NOMO-1 (cell line): ENCODE measurements around the gene HES1.
"Not testable (repeated sequence)": the region's sequence is repeated elsewhere in the genome, so short reads cannot be mapped to it uniquely, and the experiment has no call there.

ENCODE experiments used
- DNase-seq, 2 experiments: peaks; one replicate each; lab custom pipeline; 2025; ENCODE audit not compliant: unreplicated experiment in 2 of 2; lab: John Stamatoyannopoulos, UW

Gene HES1

DNA sequence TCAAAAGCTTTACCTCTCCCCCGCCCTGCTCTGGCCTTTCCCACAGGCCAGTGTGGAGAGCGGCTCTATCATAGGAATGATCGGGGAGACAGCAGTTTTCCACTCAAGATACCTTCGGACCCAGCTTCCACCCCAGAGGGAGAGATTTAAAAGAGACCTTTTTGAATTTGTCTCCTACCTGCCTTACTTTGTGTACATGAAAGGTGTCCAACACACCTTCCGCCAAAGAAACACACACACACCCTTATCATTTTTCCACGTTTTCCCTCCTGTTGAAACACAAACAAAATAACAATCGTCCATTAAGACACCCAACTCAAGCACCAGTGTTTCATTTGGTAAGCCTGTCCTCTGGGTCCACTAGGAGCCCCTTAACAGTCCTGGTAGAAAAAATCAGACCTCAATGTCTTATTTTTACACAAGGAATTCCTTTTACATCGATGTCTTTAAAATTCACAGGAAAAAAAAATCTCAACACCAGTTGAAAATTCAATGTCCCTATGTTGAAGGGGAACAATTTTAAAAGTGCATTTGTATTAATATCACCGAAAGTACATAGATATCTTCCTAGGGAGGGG, 4.0 kb downstream of the HES1 start:
- DNase-seq: no peak

DNA sequence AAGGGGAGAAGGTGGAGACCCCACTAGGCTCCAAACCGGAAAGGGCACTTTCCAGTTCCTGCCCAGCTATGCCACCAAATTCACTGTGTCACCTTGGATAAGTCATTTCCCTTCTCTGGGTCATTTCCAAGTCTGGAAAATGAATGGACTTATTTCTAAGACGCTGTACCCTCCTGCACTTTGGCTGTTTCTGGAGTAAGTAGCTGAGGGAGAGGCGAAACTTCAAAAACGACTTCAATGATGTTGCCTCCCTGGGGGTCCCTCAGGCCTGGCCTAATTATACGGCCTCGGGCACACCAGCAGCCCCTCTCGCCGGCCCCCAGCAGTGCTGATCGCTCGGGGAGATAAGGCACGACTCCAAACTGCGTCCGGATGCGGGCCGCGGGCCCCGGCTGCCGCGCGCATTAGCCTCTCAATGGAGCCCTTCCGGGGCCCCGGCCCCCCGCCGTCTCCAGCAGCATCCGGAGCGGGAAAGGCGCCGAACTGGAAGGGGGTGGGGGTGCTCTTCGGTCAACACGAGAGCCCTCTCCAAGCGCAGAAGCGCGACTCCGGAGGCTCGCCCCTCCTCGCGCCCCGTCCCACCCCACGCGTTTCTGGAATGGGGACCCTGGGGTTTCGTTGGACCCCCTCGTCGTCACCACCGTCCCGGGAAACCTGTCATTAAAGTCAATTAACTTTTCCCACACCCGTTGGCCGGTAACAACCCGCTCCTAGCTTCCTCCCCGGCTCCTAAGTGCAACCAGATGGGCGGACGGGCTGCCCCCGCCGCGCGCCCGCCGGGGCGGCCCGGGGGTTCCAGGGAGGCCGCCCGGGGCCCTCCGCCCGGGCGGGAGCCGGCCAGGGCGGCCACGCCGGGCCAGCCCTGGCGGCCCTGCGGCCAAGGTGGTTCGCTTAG, 4.8 kb downstream of the HES1 start:
- no peak for DNase-seq

DNA sequence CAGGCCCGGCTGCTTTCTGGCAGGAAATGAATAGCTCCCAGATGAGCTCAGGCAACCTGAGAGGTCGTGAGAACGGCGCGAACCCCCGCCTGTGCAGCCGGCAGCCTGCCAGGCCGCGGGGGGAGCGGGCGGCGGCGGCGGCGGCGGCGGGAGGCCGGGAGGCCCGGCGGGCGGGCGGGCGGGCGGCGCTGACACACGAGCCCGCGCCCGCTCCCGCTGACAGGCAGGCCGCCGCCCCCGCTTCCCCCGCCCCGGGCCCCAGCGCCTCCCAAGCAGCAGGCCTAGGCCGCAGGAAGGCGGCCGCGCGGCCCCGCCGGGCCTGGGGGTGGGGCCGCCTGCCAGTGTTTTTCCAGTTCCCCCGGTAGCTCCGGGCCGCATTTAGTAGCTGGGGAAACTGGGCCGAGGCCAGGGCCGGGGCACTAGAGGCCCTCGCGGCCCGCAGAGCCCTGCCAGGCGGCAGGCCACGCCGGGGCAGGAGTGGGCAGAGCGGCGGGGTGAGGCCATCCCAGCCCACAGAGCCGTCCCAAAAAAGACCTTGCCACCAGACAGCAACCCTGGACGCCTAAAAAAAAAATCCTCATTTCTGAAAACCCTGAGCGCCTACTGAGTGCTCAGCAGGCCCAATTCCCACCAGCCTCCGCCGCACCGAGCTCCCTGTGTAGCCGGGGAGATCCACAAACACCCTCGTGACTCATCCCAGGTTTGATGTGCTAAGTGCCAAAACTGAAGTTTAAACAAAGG, 5.6 kb downstream of the HES1 start:
- DNase-seq: peak; percentile 73 to 84

DNA sequence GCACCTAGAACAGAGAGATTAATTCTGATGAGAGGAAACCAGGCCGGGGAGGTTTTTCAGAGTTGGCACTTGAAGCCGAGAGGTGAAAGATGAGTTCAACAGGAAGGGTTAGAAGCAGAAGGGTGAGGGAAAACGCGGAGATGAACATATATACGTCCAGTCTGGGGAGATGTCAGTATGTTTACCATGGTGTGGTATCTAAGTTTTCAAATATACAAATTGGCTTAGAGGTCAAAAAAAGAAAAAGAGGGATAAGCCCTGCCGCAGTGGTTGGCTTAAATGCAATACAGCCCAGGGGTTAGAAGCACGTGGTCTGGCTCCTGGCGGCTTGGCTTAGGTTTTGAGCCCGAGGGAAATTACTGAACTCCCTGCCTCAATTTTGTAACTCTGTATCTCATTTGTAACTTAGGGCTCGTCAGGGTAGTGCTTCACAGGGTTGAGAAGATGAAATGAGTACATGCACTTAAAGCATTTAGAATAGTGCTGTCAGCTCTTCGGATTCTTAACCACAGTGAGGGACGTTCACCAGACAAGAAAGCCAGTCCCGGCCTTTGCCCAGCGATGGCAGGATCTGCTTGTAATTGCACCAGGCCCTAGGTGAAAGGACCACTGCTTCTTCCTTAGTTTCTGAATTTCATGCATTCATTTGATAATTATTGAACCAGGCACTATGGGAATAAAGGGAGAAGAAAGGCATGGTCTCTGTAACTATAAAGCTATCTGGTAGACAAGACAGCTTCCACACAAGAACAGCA, 6.4 kb downstream of the HES1 start:
- no peak for DNase-seq

DNA sequence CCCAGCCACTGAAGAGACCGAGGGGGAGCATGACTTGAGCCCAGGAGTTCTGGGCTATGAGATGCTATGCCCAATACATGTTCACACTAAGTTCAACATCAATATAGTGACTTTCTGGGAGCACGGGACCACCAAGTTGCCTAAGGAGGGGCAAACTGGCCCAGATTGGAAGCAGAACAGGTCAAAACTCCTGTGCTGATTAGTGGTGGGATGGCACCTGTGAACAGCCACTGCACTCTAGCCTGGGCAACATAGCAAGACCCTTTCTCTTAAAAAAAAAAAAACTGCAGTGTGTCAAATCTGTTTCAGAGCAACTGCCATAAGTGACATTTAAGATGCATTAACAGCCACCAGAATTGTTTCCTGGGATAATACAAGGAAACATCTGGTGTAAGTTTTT, 9.8 kb downstream of the HES1 start:
- DNase-seq: no peak

DNA sequence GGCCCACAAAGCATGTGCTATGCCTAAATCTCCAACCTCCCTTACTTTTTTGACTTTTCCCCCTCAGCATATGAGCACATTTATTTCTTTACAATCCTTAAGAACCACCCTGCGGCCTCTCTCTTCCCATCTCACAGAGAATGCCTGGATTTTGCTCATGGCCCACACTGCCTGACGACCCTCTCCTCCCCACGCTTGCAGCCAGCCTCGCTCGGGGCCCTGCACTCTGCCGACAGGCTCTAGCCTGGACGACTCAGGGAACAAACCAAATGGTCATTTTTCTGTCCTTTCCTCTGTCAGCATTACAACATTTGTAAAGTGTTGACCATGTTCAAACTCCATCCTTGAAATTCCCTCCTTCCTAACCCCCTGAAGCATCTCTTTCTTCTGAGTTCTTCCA, 11.7 kb downstream of the HES1 start:
- DNase-seq: no peak

DNA sequence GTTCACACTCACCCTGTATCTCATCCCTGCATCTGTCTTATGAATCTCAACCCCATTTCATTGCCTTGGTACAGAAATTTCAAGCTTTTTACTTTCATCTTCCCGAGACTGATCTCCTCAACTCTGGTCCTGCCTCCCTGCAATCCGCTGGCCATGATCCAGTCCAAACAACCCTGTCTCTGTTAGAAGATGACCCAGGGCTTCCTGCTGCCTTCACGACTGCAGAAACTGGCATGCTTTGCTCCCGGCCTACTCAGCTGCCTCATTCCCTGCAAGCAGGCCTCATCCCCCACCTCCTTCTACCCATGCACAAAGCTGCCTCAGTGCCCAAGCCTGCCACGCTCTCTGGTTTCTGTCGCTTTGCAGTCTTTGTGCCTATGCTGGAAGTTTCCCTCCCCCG, 12.4 kb downstream of the HES1 start:
- no peak for DNase-seq

DNA sequence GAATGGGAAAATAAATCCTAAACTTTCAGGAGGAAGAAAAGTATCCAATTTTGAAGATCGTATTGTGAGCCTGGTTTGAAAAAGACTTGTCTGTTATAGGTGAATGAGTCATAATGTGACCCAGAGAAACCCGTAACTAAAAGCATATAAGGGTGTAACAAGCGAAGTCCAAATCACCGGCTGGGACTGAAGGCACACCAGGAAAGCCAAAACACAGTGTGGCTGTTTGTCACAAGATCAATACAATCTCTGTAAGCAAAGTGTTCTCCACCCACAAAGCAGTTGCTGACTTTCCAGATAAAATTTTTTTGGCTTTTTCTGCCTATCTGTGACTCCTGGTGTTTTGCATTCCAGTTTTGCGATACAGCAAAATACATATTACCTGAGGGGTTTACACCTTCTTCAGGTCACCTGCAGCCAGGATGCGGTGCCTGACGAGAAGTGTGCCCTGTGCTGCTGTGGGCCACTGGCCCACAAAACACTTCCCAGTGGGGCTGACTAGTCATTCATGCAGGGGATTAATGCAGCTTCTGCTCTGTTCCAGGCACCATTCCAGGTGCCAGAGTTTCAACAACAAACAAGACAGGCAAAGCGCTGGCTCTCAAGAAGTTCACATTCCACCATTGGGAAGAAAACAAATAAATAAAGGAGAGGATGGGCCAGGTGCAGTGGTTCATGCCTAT, 14.4 kb downstream of the HES1 start:
- no peak for DNase-seq

DNA sequence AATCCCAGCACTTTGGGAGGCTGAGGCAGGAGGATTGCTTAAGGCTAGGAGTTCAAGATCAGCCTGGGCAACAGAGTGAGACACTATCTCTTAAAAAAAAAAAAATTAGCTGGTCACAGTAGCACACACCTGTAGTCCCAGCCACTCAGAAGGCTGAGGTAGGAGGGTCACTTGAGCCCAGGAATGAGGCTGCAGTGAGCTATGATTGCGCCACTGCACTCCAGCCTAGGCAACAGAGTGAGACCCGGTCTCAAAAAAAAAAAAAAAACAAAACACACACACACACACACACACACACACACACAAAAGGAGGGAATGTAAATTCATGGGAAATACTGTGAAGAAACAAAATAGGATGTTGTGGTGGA, 15.0 kb downstream of the HES1 start:
- not testable (repeated sequence) for DNase-seq

DNA sequence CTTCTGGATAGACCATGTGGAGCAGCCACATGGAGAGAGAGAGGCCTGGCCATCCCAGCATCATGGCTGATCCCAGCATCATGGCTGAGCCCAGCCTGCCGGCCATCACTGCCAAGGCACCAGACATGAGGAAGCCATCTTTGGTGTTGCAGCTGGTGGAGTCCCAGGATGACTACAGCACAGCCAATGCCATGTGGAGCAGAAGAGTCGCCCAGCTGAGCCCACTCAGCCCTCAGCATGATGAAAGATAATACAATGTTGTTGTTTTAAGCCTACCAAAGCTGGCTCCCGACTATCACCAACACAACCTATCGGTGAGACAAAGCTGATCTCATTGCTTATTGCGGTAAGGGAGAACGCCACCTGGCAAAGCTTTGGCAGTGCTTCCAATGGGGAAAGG, 18.4 kb downstream of the HES1 start:
- DNase-seq: no peak

DNA sequence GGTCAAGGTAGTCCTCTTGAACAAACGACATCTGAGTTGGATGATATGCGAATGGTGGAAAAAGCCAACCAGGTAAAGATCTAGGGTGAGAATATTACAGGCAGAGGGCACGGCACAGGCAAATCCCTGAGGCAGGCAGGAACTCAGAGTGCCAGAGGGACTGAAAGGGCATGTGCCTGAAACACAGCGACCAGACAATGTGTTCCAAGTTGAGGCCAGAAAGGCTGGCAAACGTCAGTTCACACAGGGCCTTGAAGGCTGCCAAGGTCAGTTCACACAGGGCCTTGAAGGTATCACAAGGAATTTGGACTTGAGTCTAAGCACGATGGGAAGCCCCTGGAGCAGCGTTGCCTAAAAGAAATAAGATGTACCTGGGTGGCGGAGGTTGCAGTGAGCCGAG, 20.1 kb downstream of the HES1 start:
- no peak for DNase-seq

DNA sequence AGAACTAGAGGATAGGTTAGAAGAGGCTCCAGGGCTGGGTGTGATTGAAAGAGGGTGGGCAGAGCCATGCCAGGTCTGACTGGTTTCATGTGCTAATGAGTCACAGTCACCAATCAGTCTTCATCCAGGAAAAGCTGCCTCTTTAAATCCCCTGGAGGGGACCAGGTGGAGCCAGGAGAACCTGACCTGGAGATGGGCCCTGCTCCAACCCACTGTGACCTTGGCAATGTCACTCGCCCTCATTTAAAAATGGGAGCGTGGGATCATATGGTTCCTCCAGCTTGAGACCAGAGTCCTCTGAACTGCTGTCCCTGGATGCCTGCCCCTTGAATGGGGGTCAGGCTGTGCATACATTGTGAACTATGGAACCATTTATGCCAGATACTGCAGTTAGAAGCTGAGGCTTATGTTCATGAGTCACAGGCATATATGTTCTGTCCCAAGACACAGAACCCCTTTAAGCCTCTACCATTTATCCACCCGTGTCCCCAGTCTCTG, 23.0 kb downstream of the HES1 start:
- DNase-seq: no peak

DNA sequence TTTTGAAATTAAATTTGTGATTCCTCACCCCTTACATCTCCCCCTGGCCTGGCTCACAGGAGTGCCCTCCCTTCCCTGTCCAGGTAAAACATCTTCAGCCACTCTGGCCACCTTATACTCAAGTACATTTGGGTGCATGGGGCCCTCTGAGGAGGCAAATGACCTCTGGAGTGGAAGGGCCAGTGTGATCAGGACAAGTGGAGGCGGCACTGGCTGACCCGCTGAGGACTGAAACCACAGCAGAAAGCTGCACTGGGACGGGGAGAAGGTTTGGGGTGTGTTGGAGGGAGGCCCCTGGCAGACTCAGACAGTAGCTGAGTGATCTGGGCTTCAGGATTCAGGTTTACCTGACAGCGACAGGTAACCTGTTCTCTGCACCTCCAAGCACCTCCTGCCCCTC, 24.2 kb downstream of the HES1 start:
- no peak for DNase-seq

DNA sequence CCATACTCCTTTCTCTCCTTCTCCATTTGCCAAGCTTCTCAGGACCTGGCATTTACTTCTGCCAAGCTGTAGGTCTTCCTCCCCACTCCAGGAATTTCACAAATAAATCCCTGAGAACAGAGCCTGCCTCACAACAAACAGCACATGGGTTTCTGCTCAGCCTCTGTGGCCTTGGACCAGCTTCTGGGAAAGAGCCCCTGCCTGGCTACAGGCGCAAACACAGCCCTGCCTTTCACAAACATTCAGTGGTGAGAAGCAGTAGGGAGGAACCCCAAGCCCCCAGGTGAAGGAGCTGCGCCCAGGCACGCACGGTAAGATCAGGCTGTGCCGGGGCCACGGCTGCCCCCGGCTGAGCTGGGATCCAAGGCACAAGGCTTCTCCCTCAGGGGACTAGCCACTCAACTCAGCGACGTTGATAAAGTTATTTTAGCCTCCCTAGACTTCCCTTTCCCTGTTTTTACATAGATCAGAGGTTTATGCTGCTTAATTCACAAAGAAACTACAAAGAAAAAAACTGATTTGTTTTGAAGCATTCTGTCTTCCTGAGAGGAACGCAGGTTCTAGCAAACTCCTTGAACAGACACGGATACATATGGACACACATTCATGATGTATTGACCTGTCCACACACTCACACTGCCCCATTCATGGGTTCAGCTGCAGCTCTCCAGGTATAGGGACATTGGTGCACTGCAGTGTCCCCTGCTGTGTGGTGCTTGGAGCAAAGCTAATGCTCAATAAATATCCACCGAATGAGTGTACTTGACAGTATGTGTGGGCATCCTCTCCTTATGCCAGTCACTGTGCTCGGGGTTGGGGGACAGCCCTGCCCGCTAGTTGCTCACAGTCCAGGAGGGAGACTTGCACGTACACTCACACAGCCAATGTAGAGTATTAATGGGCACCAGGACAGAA, 25.4 kb downstream of the HES1 start:
- DNase-seq: no peak

DNA sequence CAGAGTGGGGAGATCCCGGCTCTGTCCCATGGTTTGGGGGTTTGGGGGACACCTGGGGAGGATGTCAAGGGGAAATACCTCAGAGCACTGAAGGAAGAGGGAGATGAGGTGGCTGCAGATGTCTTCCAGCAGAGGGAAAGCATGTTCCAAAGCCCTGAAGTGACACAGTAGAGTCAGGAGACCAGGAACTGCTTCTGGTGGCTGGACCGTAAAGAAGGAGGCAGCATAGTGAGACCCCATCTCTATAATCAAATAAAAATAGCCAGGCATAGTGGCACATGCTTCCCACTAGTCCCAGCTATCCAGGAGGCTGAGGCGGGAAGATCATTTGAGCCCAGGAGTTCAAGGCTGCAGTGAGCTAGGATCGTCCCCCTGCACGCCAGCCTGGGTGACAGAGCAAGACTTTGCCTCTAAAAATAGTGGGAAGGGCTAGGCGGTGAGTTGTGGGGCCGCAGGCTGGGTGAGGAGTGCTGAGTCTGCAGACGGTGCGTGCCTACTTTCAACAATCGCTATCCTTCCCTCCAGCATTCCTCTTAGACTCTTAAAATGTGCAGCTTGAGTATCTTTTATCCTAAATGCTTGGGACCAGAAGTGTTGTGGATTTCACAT, 26.2 kb downstream of the HES1 start:
- no peak for DNase-seq

DNA sequence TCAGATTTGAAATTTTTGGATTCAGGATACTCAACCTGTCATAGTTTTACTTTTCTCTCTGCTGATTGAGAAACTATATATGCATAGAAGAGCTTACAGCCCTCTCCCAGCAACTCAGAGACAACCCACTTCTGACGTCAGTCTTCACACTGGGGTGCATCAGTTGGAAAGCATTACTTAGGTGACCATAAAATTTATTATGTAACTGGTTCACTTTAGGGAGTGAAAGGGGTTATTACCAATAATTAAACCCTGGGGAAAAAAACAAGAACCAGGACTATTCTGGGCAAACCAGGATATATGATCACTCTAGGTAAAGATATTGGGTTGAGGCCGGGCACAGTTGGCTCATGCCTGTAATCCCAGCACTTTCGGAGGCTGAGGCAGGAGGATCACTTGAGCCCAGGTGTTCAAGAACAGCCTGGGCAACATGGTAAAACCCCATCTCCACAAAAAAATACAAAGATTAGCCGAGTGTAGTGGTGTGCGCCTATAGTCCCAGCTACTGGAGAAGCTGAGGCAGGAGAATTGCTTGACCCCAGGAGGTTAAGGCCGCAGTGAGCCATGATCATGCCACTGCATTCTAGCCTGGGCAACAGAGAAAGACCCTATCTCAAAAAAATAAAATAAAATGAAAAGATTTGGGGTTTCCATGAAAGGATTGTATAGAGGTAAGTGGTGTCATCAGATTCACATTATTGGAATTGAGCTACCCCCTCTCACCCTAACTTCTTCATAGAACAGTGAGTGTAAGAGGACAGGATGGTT, 27.1 kb downstream of the HES1 start:
- no peak for DNase-seq

DNA sequence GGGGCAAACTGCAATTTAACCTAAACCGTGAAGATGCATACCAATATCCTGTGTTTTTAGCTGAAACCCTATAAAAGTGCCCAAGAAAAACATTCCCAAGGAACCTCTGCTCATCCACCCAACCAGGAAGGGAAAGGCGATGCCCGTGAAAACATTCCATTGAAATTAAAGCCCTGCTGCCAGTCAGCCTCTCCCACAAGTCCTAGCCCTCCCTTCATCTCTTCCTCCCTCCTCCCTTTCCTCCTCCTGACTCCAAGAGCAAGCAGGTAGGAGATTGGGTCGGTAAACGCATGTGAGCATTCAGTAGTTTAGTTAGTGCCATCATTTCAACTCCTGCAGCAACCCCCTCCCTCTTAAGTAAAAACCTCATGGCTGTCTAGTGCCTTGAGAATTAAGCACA, 27.7 kb downstream of the HES1 start:
- DNase-seq: no peak

DNA sequence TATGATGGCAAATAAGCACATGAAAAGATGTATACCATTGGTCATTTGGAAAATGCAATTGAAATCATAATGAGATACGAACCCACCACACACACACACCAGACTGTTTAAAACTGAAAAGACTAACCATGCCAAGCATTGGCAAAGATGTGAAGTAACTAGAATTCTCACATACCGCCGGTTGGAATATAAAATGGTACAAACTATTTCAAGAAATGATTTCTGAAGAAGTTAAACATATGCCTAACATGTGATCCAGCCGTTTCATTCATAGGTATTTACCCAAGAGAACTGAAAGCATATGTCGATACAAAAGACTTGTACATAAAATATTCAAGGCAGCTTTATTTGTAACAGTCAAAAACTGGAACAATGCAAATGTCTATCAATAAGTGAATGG, 28.9 kb downstream of the HES1 start:
- DNase-seq: no peak
